ENCODE data around the gene MRPL46. TPM values are rescaled to one million over a fixed set of nuclear protein-coding genes. Genes with fewer than 3 reads are reported as not detected.
A peak's percentile ranks its signal among the peaks of the same experiment; 100 is the strongest.

The MRPL46 gene
- total and polyA plus RNA-seq, 2 of the 8 experiments (the other 6 are each of a cell fraction or from before 2014, with no cell fraction given) = 17.2 to 24.5 TPM

GRCh38 chr15:88479169-88479568 is 12.0 kb upstream of the MRPL46 start:
- H2BK12ac ChIP-seq (ENCODE audit: low read depth, low read length) = no peak overlapping the region
- H3K18ac ChIP-seq (ENCODE audit: extremely low read depth, low read length) = no peak overlapping the region
- H4K5ac ChIP-seq (ENCODE audit: insufficient read length, low read depth, low read length) = no peak overlapping the region
- no peak overlapping the region for H2BK20ac ChIP-seq (ENCODE audit: low read length)
- H3K36me3 ChIP-seq (ENCODE audit: control insufficient read depth in 2 of 4, insufficient read depth in 4 of 4, low read length in 3 of 4) = peaks cover 2 to 15% (median 9%) of the 10 kb centered on the region in 4 experiments; a peak in 5 of 8 replicates
- no peak overlapping the region for H2AFZ ChIP-seq (ENCODE audit: low read length)
- H3K9ac ChIP-seq (replicated peaks in 1 of 4; ENCODE audit: extremely low read depth in 1 of 4, low read depth in 3 of 4, low read length in 3 of 4) = no peak overlapping the region
- H2BK120ac ChIP-seq (replicated peaks; ENCODE audit: low read depth, low read length) = no peak overlapping the region
- H3K4me2 ChIP-seq (ENCODE audit: insufficient read depth in 1 of 2, low read depth in 2 of 2, low read length in 2 of 2) = no peak overlapping the region
- H2AK5ac ChIP-seq (ENCODE audit: low read depth, low read length) = no peak overlapping the region
- no peaks in the 10 kb centered on the region; a peak in 1 of 7 replicates for H3K27me3 ChIP-seq (replicated peaks in 1 of 4; ENCODE audit: control insufficient read depth in 3 of 4, extremely low read depth in 1 of 4, insufficient read depth in 3 of 4, low read length in 3 of 4)
- no peak overlapping the region for H3K27ac ChIP-seq (ENCODE audit: low read depth, low read length)
- H2BK15ac ChIP-seq (ENCODE audit: low read length) = no peak overlapping the region
- no peak overlapping the region for H3K4ac ChIP-seq (replicated peaks; ENCODE audit: insufficient read length, low read depth, low read length)
- no peak overlapping the region for H3K56ac ChIP-seq (replicated peaks; ENCODE audit: insufficient read length, low read depth, low read length)
- H3K9me3 ChIP-seq (ENCODE audit: insufficient read depth in 2 of 2, low read depth in 1 of 2, low read length in 1 of 2) = no peaks in the 10 kb centered on the region
- no peak for DNase-seq (ENCODE audit: low read depth in 1 of 2, low spot score in 2 of 2)
- no peaks in the 10 kb centered on the region; the same call in 1 of the 2 replicates for H3K79me1 ChIP-seq (ENCODE audit: low read depth, low read length)
- FAIRE-seq = no peak
- H3K79me2 ChIP-seq (ENCODE audit: control insufficient read depth in 1 of 2, insufficient read depth in 2 of 2, low read length in 2 of 2) = no peaks in the 10 kb centered on the region
- H2BK5ac ChIP-seq (ENCODE audit: low read depth, low read length) = no peak overlapping the region
- WGBS, 2 experiments (ENCODE audit: extremely low coverage in 1 of 2, insufficient coverage in 1 of 2, insufficient read length in 1 of 2, insufficient replicate concordance in 2 of 2, low coverage in 1 of 2, low lambda C conversion rate in 2 of 2, missing lambda C conversion rate in 1 of 2) = 83% methylated on average over 3 of the region's 3 CpGs; no CpG with 5 or more reads in 1 of the 2 experiments
- H4K8ac ChIP-seq (ENCODE audit: extremely low read depth, insufficient read depth, low read length) = no peak overlapping the region; the same call in 1 of the 2 replicates
- peaks cover 0 to 3% of the 10 kb centered on the region in 2 experiments for H4K20me1 ChIP-seq (replicated peaks in 1 of 2; ENCODE audit: control insufficient read depth in 1 of 2, insufficient read depth in 2 of 2, low read length in 2 of 2)
- no peak overlapping the region for H3K4me3 ChIP-seq (ENCODE audit: extremely low read depth in 1 of 4, insufficient read depth in 2 of 4, low read depth in 3 of 4, low read length in 4 of 4)
- no peak overlapping the region for H3K14ac ChIP-seq (ENCODE audit: insufficient read length)
- TF ChIP-seq ASH2L (IDR thresholded peaks at IDR 0.05; ENCODE audit: low read length) (no peak), CTCF (IDR thresholded peaks at IDR 0.05; ENCODE audit: control extremely low read depth in 1 of 3, insufficient read depth in 1 of 3, low read depth in 1 of 3, low read length in 3 of 3) (peak in 1 of 3 experiments; percentile 21; a peak in 1 of 4 replicates)
- no peaks in the 10 kb centered on the region for H3K23me2 ChIP-seq (ENCODE audit: low read depth, low read length)
- CTCF ChIA-PET (ENCODE audit: partially characterized antibody) = interaction anchor here (0.9 to 5.2 kb wide), 11 partner anchors 8 to 232 kb away, joined by 3 to 32 read pairs (median 4); partner anchors contain the start of genes MRPL46 and MRPS11
- H3K4me1 ChIP-seq (replicated peaks in 1 of 4; ENCODE audit: control insufficient read depth in 3 of 4, insufficient read depth in 4 of 4, low read length in 3 of 4) = peaks cover 0 to 2% (median under 1%) of the 10 kb centered on the region in 4 experiments; a peak in 2 of 7 replicates
- no peak overlapping the region for H4K91ac ChIP-seq (replicated peaks; ENCODE audit: insufficient read length, low read length)
- POLR2A ChIA-PET (ENCODE audit: partially characterized antibody) = interaction anchor here (0.9 to 4.4 kb wide), 10 partner anchors 10 to 149 kb away, joined by 3 to 25 read pairs (median 4); partner anchors contain the start of genes MRPL46 and MRPS11
- H3K23ac ChIP-seq (ENCODE audit: insufficient read length) = no peak overlapping the region

Measured in H1 (cell line).